ENCODE results near the gene ANKHD1.

DNA sequence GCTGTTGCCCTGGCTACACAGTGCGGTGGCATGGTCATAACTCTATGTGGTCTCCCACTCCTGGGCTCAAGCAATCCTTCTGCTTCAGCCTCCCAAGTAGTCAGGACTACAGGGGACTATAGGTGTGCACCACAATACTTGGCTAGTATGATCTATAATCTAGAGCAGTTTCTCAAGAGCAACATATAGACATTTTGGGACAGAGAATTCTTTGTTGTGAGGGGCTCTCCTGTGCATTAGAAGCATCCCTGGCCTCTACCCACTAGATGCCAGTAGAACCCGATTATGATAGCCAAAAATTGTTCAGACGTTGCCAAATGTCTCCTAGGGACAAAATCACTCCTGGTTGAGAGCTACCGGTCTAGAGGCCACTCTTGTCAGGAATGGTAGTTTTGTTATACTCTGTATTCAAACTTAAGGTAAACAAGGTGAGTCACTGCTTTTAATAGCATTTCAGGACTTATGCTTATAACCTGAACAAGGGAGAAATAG, 7.2 kb downstream of the ANKHD1 start:
- TF ChIP-seq, protein P1, sequence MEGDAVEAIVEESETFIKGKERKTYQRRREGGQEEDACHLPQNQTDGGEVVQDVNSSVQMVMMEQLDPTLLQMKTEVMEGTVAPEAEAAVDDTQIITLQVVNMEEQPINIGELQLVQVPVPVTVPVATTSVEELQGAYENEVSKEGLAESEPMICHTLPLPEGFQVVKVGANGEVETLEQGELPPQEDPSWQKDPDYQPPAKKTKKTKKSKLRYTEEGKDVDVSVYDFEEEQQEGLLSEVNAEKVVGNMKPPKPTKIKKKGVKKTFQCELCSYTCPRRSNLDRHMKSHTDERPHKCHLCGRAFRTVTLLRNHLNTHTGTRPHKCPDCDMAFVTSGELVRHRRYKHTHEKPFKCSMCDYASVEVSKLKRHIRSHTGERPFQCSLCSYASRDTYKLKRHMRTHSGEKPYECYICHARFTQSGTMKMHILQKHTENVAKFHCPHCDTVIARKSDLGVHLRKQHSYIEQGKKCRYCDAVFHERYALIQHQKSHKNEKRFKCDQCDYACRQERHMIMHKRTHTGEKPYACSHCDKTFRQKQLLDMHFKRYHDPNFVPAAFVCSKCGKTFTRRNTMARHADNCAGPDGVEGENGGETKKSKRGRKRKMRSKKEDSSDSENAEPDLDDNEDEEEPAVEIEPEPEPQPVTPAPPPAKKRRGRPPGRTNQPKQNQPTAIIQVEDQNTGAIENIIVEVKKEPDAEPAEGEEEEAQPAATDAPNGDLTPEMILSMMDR (IDR thresholded peaks at IDR 0.05 in 8 of 11, conservative IDR thresholded peaks at IDR 0.05 in 3 of 11) = no peak
- no peak for TF ChIP-seq POLR2AphosphoS5 (IDR thresholded peaks at IDR 0.05)
- TF ChIP-seq POLR2A (IDR thresholded peaks at IDR 0.05) = no peak
